Measurements from ENCODE around the gene IL3RA. TPM values are rescaled to one million over a fixed set of nuclear protein-coding genes. Genes with fewer than 3 reads are reported as not detected.

IL3RA gene
- total and polyA plus RNA-seq, 8 donors: 2.4 to 10.1 (median 4.5) TPM; not detected in 1

- no peak overlapping the region for H3K27ac ChIP-seq
- H3K9me3 ChIP-seq: no peaks in the 10 kb centered on the region
- DNase-seq: no peak
- no peak overlapping the region for H3K4me3 ChIP-seq
- 86 to 94% (median 90%) methylated on average over 14 to 15 of the region's 15 CpGs for WGBS, 5 donors
- intact Hi-C loops (cut with DNase I; ENCODE audit: low total_unique reads): loop anchor here (10.0 kb wide), 1 partner anchor 58 kb away; the partner anchor contains the start of gene ASMTL
- no peak for TF ChIP-seq POLR2A (IDR thresholded peaks at IDR 0.05)
- no peak for TF ChIP-seq EP300 (IDR thresholded peaks at IDR 0.05)
- no peak for TF ChIP-seq POLR2AphosphoS5 (IDR thresholded peaks at IDR 0.05)
- no peak for TF ChIP-seq CTCF (IDR thresholded peaks at IDR 0.05)
- H3K36me3 ChIP-seq: peaks cover 0 to 56% (median 40%) of the 10 kb centered on the region in 4 donors
- no peaks in the 10 kb centered on the region for H3K27me3 ChIP-seq
- H3K4me1 ChIP-seq: peaks cover 0 to 23% (median 15%) of the 10 kb centered on the region in 4 donors
These were observed 60.4 kb downstream of the IL3RA start for GRCh38 chrX:1397001-1397400.

- DNase-seq: no peak
- peaks cover 0 to 61% (median 43%) of the 10 kb centered on the region in 4 donors for H3K36me3 ChIP-seq
- no peak overlapping the region for H3K27ac ChIP-seq
- H3K4me3 ChIP-seq: no peak overlapping the region
- peaks cover 0 to 23% (median 15%) of the 10 kb centered on the region in 4 donors for H3K4me1 ChIP-seq
- TF ChIP-seq CTCF (IDR thresholded peaks at IDR 0.05): no peak
- 88 to 96% (median 94%) methylated on average over 20 to 29 of the region's 29 CpGs for WGBS, 5 donors
- H3K27me3 ChIP-seq: no peaks in the 10 kb centered on the region
- intact Hi-C loops (cut with DNase I; ENCODE audit: low total_unique reads): loop anchor here (10.0 kb wide), 1 partner anchor 57 kb away; the partner anchor contains the start of gene ASMTL
- H3K9me3 ChIP-seq: no peaks in the 10 kb centered on the region
These were observed 61.1 kb downstream of the IL3RA start for GRCh38 chrX:1397441-1398270.

- WGBS, 5 donors: 87 to 94% (median 91%) methylated on average over 23 to 29 of the region's 29 CpGs
- TF ChIP-seq POLR2AphosphoS5 (IDR thresholded peaks at IDR 0.05) (no peak), EP300 (IDR thresholded peaks at IDR 0.05) (no peak), CTCF (IDR thresholded peaks at IDR 0.05) (no peak), POLR2A (IDR thresholded peaks at IDR 0.05) (no peak)
- Histone ChIP-seq H3K9me3 (no peaks in the 10 kb centered on the region), H3K36me3 (peaks cover 9 to 71% (median 53%) of the 10 kb centered on the region in 4 donors), H3K4me1 (peaks cover 0 to 16% (median 7%) of the 10 kb centered on the region in 4 donors), H3K27me3 (no peaks in the 10 kb centered on the region), H3K27ac (no peak overlapping the region), H3K4me3 (no peak overlapping the region)
- DNase-seq: no peak
- intact Hi-C loops (cut with DNase I; ENCODE audit: low total_unique reads): loop anchor here (10.0 kb wide), 1 partner anchor 56 kb away; the partner anchor contains the start of gene ASMTL
These were observed 62.1 kb downstream of the IL3RA start for GRCh38 chrX:1398431-1399340.

GRCh38 chrX:1400049-1400448, 63.5 kb downstream of the IL3RA start:
- intact Hi-C loops (cut with DNase I; ENCODE audit: low total_unique reads): no loop called here
- Histone ChIP-seq H3K4me3 (no peak overlapping the region), H3K27me3 (no peaks in the 10 kb centered on the region), H3K36me3 (peaks cover 20 to 85% (median 66%) of the 10 kb centered on the region in 4 donors), H3K27ac (no peak overlapping the region), H3K4me1 (peaks cover 0 to 2% (median 0%) of the 10 kb centered on the region in 4 donors), H3K9me3 (no peaks in the 10 kb centered on the region)
- WGBS, 5 donors: 86 to 97% (median 96%) methylated on average over 10 to 12 of the region's 12 CpGs
- no peak for TF ChIP-seq POLR2AphosphoS5 (IDR thresholded peaks at IDR 0.05)
- TF ChIP-seq EP300 (IDR thresholded peaks at IDR 0.05): no peak
- TF ChIP-seq POLR2A (IDR thresholded peaks at IDR 0.05): no peak
- no peak for TF ChIP-seq CTCF (IDR thresholded peaks at IDR 0.05)
- no peak for DNase-seq
